SJCRH30 (cell line): Measurements from ENCODE around the gene PEX11B. TPM values are rescaled to one million over a fixed set of nuclear protein-coding genes. Genes with fewer than 3 reads are reported as not detected.
A peak's percentile ranks its signal among the peaks of the same experiment; 100 is the strongest.

Experiments used
- DNase-seq, 2 experiments: peaks; one replicate each; pipeline ENCODE4 v3.0.0-alpha.2; 2015 to 2020
- H3K27ac ChIP-seq: fragments of 250-450 bp; sonication (Bioruptor Pico); 2 replicates; pipeline ENCODE4 v1.5.1; 2020; ENCODE audit warnings: mild to moderate bottlenecking, moderate library complexity
- H3K27me3 ChIP-seq: fragments of 250-450 bp; sonication (Bioruptor Pico); 2 replicates; pipeline ENCODE4 v1.5.1; 2020; ENCODE audit warnings: mild to moderate bottlenecking, moderate library complexity
- H3K36me3 ChIP-seq: fragments of 250-450 bp; sonication (Bioruptor Pico); 2 replicates; pipeline ENCODE4 v1.5.1; 2020; ENCODE audit warnings: mild to moderate bottlenecking, moderate library complexity
- H3K4me1 ChIP-seq: fragments of 250-450 bp; sonication (Bioruptor Pico); 2 replicates; pipeline ENCODE4 v1.5.1; 2020; ENCODE audit warnings: mild to moderate bottlenecking, moderate library complexity
- H3K4me3 ChIP-seq: fragments of 250-450 bp; sonication (Bioruptor Pico); 2 replicates; pipeline ENCODE4 v1.5.1; 2020; ENCODE audit warnings: mild to moderate bottlenecking, moderate library complexity
- H3K9me3 ChIP-seq: fragments of 250-450 bp; sonication (Bioruptor Pico); replicated peaks from 2 replicates; pipeline ENCODE4 v1.5.1; 2020; ENCODE audit warnings: mild to moderate bottlenecking, moderate library complexity
- total RNA-seq: library from RNA; depleted of rRNA; stranded (reverse); fragments of >200 nt; shearing (Covaris generic); gene quantifications from 2 replicates; pipeline ENCODE4 v1.2.3, GENCODE V29; 2014

Gene PEX11B
- total RNA-seq, 1 experiment from 2014 or later = 21.2 TPM

GRCh38 chr1:145958734-145959133 lies 40.2 kb upstream of the PEX11B start:
- Histone ChIP-seq H3K9me3 (no peaks in the 10 kb centered on the region), H3K4me3 (no peak overlapping the region), H3K36me3 (no peaks in the 10 kb centered on the region), H3K27me3 (no peaks in the 10 kb centered on the region), H3K4me1 (peaks cover 16% of the 10 kb centered on the region), H3K27ac (no peak overlapping the region)
- no peak for DNase-seq

- H3K4me1 ChIP-seq = peaks cover 10% of the 10 kb centered on the region
- peak within 1 kb of the TSS; percentile 70 for H3K4me3 ChIP-seq
- H3K9me3 ChIP-seq = no peaks in the 10 kb centered on the region
- H3K27ac ChIP-seq = peak within 1 kb of the TSS; percentile 51; the same call in 1 of the 2 replicates
- no peaks in the 10 kb centered on the region for H3K27me3 ChIP-seq
- H3K36me3 ChIP-seq = no peaks in the 10 kb centered on the region
- peak; percentile 96 to 98 for DNase-seq
These were observed 39.2 kb upstream of the PEX11B start, which contains the start of gene LIX1L for GRCh38 chr1:145957443-145958319. Gene LIX1L, minus strand, starts transcription at chr1:145958017. Its CDS starts 90 bp downstream, at chr1:145957927.

DNA sequence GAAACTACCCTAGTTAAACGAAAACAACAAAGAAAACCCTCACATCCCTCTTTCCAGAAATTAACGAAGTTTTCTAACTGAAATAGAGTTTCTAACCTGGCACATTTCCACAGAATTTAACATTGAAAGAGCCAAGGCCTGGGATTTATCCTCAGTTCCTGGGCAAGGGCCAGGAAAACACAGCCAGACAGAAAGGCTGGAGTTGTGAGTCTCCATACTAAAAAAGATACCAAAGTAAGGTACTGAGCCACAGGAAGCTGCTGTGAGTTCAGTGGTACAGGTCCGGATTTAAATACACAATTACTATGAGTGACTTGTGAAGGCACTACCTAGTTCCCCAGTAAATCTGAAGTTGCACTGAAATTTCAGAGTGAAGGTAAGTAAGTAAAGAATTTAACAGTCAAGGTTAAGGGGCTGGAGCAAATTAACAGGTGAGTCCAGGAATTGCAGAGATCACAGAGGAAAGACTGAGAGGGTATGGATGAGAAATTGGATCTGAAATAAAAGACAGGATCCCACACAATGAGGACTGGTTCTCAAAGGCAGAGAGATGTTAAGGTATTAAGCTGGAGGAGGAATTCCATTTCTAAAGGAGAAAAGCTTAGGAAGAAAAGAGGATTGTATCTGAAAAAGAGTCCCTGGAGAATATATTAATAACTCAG lies 38.4 kb upstream of the PEX11B start:
- no peaks in the 10 kb centered on the region for H3K27me3 ChIP-seq
- peak overlapping the region; percentile 51; the same call in 1 of the 2 replicates for H3K27ac ChIP-seq
- peaks cover 10% of the 10 kb centered on the region for H3K4me1 ChIP-seq
- H3K9me3 ChIP-seq = no peaks in the 10 kb centered on the region
- peak overlapping the region; percentile 70 for H3K4me3 ChIP-seq
- no peaks in the 10 kb centered on the region for H3K36me3 ChIP-seq
- DNase-seq = no peak

DNA sequence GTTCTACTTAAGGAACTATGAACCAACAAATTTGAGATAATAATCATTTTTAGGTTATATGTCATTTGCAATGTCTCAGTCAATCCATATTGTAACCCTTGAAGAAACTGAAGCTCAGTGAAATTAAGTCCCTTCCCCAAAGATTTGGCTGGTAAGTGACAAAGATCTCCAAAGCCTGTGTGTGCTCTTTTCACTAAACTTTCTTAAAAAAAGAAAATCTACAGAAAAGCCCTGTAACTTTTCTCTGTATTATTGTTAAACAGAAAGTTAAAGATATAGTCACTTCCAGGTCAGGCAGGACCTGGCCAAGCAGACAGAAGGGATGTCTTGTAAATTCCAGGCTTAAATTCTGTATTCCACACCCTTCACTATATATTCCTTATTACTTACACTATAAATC lies 37.8 kb upstream of the PEX11B start:
- H3K9me3 ChIP-seq = no peaks in the 10 kb centered on the region
- H3K27me3 ChIP-seq = no peaks in the 10 kb centered on the region
- peak overlapping the region; percentile 70 for H3K4me3 ChIP-seq
- H3K4me1 ChIP-seq = peaks cover 8% of the 10 kb centered on the region; the same call in 1 of the 2 replicates
- no peaks in the 10 kb centered on the region for H3K36me3 ChIP-seq
- DNase-seq = no peak
- H3K27ac ChIP-seq = no peak overlapping the region; the same call in 1 of the 2 replicates

- Histone ChIP-seq H3K9me3 (no peaks in the 10 kb centered on the region), H3K27me3 (no peaks in the 10 kb centered on the region), H3K4me1 (peaks cover 12% of the 10 kb centered on the region; the same call in 1 of the 2 replicates), H3K4me3 (no peak overlapping the region), H3K36me3 (no peaks in the 10 kb centered on the region), H3K27ac (no peak overlapping the region)
- DNase-seq = no peak
These were observed 36.9 kb upstream of the PEX11B start for GRCh38 chr1:145955436-145955835.

GRCh38 chr1:145953861-145954260 lies 35.3 kb upstream of the PEX11B start:
- Histone ChIP-seq H3K36me3 (no peaks in the 10 kb centered on the region), H3K4me3 (no peak overlapping the region), H3K27me3 (no peaks in the 10 kb centered on the region), H3K27ac (no peak overlapping the region), H3K4me1 (peaks cover 12% of the 10 kb centered on the region; the same call in 1 of the 2 replicates), H3K9me3 (no peaks in the 10 kb centered on the region)
- DNase-seq = no peak

GRCh38 chr1:145952903-145953302 lies 34.4 kb upstream of the PEX11B start:
- Histone ChIP-seq H3K9me3 (no peaks in the 10 kb centered on the region), H3K36me3 (no peaks in the 10 kb centered on the region), H3K4me1 (peaks cover 7% of the 10 kb centered on the region; the same call in 1 of the 2 replicates), H3K27me3 (no peaks in the 10 kb centered on the region), H3K27ac (no peak overlapping the region), H3K4me3 (no peak overlapping the region)
- no peak for DNase-seq

DNA sequence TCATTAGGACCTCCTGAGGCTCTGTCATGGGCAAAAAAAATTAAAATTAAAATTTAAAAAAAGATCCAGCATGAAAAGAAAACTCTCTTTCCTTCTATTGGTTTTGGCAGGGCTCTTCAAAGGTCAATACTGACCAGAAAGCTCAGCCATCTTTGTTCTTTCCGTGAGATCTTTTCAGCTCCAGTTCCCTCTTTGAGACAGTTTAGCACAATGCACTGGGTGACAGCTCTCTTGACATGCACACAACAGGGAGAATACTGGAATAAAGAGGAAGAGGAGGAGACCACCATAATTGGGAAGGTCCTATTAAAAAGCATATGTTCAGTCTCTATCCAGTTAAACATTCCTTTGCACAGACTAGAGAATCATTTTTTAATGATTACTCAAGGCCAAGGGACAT lies 33.0 kb upstream of the PEX11B start:
- H3K9me3 ChIP-seq = no peaks in the 10 kb centered on the region
- H3K36me3 ChIP-seq = peaks cover 6% of the 10 kb centered on the region; the same call in 1 of the 2 replicates
- no peak for DNase-seq
- H3K4me1 ChIP-seq = peaks cover 7% of the 10 kb centered on the region; the same call in 1 of the 2 replicates
- no peak overlapping the region for H3K27ac ChIP-seq
- H3K27me3 ChIP-seq = no peaks in the 10 kb centered on the region
- H3K4me3 ChIP-seq = no peak overlapping the region

GRCh38 chr1:145949219-145949618 lies 30.7 kb upstream of the PEX11B start:
- Histone ChIP-seq H3K9me3 (no peaks in the 10 kb centered on the region), H3K27me3 (no peaks in the 10 kb centered on the region), H3K36me3 (peaks cover 8% of the 10 kb centered on the region; the same call in 1 of the 2 replicates), H3K27ac (no peak overlapping the region), H3K4me3 (no peak overlapping the region), H3K4me1 (peaks cover 5% of the 10 kb centered on the region; the same call in 1 of the 2 replicates)
- DNase-seq = no peak

GRCh38 chr1:145947551-145947950 lies 29.0 kb upstream of the PEX11B start:
- no peaks in the 10 kb centered on the region for H3K9me3 ChIP-seq
- DNase-seq = no peak
- no peak overlapping the region for H3K27ac ChIP-seq
- H3K27me3 ChIP-seq = no peaks in the 10 kb centered on the region
- H3K4me1 ChIP-seq = peaks cover 5% of the 10 kb centered on the region; the same call in 1 of the 2 replicates
- H3K4me3 ChIP-seq = no peak overlapping the region
- H3K36me3 ChIP-seq = peaks cover 10% of the 10 kb centered on the region

DNA sequence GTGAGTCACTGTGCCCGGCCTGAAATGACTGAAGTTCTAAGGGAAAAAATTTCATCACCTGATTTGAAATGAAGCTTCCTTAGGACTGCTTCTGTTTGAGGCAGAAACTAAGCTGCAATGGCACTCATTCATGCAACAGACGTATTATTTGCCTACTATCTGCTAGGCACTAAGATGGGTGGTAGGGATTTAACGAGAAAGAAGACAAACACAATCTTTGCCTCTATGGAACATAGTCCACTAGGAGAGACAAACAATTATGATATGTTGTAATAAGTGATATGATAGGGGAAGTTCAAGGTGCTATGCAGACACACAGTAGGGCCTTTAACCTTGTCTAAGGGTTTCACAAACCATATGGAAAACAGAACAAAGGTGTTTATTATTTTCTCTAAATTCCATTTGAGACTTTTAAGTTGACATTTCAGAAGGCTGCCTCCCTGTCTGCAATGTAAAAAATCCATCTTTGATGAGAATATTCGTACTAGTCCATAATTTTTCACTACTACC lies 28.0 kb upstream of the PEX11B start:
- Histone ChIP-seq H3K9me3 (no peaks in the 10 kb centered on the region), H3K27me3 (no peaks in the 10 kb centered on the region), H3K27ac (no peak overlapping the region), H3K36me3 (peaks cover 16% of the 10 kb centered on the region), H3K4me3 (no peak overlapping the region), H3K4me1 (peaks cover 5% of the 10 kb centered on the region; the same call in 1 of the 2 replicates)
- no peak for DNase-seq

DNA sequence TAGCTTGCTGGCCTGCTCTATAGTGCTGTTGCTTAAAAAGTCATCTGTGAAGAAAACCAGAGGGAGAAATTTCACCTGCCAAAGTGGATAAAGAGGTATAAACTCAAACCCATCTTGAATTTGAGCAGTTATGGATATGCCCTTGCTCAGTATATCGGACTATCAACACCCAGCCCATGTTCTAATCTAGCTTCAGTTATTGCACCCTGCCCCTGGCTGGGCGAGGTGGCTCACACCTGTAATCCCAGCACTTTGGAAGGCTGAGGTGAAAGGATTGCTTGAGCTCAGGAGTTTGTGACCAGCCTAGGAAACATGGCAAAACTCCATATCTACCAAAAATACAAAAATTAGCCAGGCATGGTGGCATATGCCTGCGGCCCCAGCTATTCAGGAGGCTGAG lies 26.0 kb upstream of the PEX11B start:
- H3K4me1 ChIP-seq = no peaks in the 10 kb centered on the region
- H3K9me3 ChIP-seq = no peaks in the 10 kb centered on the region
- no peak for DNase-seq
- H3K27ac ChIP-seq = no peak overlapping the region
- no peaks in the 10 kb centered on the region for H3K27me3 ChIP-seq
- peaks cover 18% of the 10 kb centered on the region for H3K36me3 ChIP-seq
- no peak overlapping the region for H3K4me3 ChIP-seq

DNA sequence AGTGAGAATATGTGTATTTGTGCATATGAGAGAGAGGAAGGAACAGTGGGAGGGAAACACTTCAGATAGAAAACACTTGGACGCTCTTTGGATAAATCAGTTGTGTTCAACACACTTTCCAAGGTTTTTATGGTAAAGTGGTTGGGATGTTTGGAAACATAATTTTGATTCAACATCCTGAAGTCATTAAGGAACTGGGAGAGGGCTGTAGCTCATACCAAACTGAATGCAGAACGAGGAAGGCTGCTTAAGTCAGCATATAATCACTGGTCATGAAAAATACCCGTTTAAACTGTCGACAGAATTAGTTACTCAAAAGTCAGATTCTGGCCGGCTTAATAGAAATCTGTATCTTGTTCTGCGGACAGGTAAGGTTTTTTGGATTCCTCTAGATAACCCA lies 24.4 kb upstream of the PEX11B start:
- H3K27me3 ChIP-seq = no peaks in the 10 kb centered on the region
- no peak overlapping the region for H3K27ac ChIP-seq
- H3K4me1 ChIP-seq = no peaks in the 10 kb centered on the region
- no peak overlapping the region for H3K4me3 ChIP-seq
- H3K36me3 ChIP-seq = peaks cover 18% of the 10 kb centered on the region
- DNase-seq = no peak
- H3K9me3 ChIP-seq = no peaks in the 10 kb centered on the region

- Histone ChIP-seq H3K27me3 (no peaks in the 10 kb centered on the region), H3K4me3 (no peak overlapping the region), H3K36me3 (peaks cover 15% of the 10 kb centered on the region)
These were observed 23.9 kb upstream of the PEX11B start for GRCh38 chr1:145942405-145942804.

GRCh38 chr1:145937436-145937835 lies 18.9 kb upstream of the PEX11B start:
- no peak overlapping the region for H3K4me3 ChIP-seq
- no peaks in the 10 kb centered on the region for H3K9me3 ChIP-seq
- H3K27ac ChIP-seq = no peak overlapping the region
- H3K4me1 ChIP-seq = 0 out of 2 replicates have a peak, but pooled peaks cover 2% of the 10 kb centered on the region
- H3K27me3 ChIP-seq = no peaks in the 10 kb centered on the region
- peaks cover 8% of the 10 kb centered on the region for H3K36me3 ChIP-seq
- no peak for DNase-seq

More at GRCh38 chr1:145942405-145942804, 23.9 kb upstream of the PEX11B start:
- H3K4me1 ChIP-seq = no peaks in the 10 kb centered on the region
- H3K9me3 ChIP-seq = no peaks in the 10 kb centered on the region
- no peak for DNase-seq
- no peak overlapping the region for H3K27ac ChIP-seq
